Measurements from ENCODE around the gene ITGB1.
A peak's percentile ranks its signal among the peaks of the same experiment; 100 is the strongest.
"Not testable (repeated sequence)": the region's sequence is repeated elsewhere in the genome, so short reads cannot be mapped to it uniquely, and the experiment has no call there.

Gene ITGB1

DNA sequence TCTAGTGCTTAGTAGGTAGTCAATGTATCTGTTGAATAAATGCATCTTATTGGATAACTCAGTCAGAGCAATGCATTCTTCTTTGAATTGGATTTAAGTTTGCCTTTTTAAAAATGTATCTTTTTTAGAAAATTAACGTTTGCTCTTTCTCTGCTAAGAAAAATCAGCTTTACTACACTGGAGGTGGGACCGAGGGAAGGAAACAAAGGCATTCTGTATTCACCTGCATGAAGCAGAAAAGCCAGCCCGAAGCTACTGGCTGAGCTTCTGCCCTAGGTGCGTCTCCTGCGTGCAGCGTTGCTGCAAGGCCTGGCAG lies 22.2 kb upstream of the ITGB1 start:
- no peak for DNase-seq

DNA sequence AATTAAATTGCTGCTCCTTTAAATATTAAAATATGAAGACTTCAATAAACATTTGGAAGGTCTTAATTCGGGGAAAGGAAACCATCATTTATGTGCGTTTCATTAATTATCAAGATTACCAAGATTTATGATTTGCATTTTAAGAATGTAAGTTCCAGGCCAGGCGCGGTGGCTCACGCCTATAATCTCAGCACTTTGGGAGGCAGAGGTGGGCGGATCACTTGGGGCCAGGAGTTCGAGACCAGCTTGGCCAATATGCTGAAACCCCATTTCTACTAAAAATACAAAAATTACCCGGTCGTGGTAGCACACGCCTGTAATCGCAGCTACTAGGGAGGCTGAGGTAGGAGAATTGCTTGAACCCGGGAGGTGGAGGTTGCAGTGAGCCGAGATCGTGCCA lies 21.7 kb upstream of the ITGB1 start:
- not testable (repeated sequence) for DNase-seq

DNA sequence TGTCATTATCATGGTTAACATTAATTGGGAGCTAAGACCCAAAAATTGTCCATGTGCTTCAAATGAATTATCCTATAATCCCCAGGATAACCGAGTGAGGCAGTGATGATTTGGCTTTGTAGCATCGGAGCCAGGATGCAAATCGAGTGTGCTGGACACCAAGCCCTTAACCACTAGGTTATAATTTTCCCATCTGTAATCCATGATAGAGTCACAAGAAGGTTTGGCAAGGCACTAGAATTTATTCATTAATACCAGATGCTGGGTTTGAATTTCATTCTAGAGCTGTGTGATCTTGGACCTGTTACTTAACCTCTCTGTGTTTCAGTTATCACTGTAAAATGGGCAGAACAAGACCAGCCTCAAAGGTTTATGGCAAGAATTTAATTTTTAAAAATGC lies 21.0 kb upstream of the ITGB1 start:
- DNase-seq, result no peak

DNA sequence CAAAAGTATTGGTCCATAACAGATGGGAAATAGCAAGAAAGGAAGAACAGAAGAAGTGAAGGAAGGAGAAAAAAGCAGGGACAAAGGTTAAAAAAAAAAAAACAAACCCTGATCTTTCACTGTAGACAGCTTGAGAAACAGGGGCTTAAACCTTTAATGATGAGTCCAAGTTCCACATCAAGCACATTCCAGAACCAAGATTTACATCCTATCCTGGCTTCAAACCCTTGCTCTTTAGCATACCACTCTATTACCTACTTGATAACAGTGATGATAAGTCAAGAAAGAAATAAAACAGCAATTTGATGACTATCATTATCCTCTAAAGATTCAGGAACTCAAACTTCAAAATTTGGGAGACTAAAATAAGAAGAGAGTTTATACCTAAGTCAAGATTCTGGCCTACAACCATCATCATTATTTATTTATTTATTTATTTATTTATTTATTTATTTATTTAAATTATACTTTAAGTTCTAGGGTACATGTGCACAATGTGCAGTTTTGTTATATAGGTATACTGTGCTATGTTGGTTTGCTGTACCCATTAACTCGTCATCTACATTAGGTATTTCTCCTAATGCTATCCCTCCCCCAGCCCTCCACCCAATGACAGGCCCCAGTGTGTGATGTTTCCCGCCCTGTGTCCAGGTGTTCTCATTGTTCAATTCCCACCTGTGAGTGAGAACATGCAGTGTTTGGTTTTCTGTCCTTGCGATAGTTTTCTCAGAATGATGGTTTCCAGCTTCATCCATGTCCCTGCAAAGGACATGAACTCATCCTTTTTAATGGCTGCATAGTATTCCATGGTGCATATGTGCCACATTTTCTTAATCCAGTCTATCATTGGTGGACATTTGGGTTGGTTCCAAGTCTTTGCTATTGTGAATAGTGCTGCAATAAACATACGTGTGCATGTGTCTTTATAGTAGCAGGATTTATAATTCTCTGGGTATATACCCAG lies 20.1 kb upstream of the ITGB1 start:
- DNase-seq, result not testable (repeated sequence)

DNA sequence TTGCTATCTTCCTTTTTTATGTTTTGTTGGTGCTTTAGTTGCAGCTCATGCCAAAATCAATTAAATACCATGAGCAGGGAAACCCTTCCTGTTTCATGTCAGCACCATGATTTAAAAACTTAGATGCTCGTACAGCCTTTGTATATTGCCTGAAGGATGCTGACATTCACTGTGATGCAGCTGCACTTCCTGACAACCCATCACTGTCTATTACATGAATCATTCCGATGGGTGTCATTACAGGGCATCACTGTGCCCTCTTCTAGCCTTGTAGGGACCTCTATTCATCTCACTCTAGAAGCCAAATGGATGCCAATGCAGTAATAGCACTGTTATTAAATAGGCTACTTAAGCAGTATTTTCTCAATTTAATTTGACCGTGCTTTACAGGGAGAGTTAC lies 18.3 kb upstream of the ITGB1 start:
- DNase-seq, result no peak

DNA sequence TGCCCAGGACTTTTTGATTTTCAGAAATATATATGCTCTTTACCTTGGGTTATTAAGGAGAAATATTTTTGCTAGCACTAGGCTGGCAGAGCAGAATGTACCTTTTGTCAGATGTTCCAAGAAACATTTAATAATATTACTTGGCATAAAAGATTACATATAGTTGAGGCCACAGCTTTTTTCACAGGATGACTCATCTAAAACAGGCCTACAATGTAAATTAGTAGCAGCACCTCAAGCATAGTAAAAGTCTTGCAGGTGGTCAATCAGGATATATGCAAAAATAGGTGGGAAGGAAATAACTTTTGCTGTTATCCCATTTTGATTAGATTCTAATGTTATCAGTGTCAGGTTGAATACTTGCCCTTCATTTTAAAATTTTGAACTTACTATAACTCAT lies 14.9 kb upstream of the ITGB1 start:
- no peak for DNase-seq

DNA sequence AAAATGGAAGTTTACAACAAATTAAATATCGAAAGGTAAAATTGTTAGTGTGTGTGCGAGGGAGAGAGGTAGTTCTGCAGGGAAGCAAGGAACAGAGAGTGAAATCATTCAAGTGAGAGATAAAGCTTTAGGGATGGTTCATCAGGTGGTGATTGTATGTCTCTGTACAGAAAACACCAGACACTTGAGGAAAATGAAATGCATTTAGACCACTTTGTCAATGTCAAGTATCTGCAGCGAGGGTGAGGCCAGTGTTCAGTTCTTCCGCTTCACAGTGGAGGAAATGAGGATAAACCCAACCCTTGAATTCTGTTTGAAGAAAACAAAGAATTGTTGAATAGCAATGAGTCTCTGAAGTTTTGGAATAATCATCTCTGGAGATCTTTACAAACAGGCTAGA lies 14.4 kb upstream of the ITGB1 start:
- DNase-seq, result no peak

DNA sequence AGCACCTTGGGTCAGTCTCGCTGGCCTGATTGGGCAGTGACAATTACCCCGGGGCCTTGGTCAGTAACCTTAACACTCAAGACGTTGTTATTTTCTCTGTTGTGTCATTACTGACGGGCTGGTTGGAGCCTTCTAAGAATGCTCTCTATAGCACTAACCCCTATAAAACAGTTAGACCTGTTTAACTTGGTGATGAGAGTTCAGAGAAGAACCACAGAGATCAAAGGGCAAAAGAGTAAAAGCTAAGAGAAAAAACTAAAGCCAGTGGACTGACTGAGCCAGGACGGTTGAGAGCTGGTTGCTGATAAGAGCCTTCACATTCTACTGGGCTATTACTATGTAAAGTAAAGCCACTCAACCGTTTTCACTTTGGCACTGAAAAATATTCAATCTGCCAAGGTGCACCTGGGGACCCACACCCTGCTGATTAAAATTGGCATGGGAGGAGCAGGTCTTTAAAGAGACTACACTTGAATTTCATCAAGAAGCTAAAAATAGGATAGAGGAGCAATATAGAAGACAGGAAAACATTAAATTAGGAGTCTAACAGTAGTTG lies 13.6 kb upstream of the ITGB1 start:
- DNase-seq, result no peak

DNA sequence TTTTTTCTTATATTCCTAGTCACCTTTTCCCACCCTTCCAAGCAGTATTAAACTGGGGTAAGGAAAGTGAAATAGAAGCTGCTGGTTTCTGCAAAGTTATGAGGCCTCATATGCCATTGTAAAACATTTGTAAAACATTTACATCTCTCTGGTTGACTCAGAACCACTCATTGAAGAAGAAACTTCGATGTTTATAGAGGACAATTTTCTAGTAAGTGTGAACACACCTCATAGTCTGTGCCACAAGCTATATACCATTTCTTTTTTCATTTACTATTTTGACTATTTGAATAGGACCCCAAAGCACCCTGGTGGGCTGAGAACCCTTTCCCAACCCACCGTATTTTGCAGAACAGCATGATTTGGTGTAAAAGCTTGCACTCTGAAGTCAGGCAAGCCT lies 12.9 kb upstream of the ITGB1 start:
- DNase-seq, result no peak

DNA sequence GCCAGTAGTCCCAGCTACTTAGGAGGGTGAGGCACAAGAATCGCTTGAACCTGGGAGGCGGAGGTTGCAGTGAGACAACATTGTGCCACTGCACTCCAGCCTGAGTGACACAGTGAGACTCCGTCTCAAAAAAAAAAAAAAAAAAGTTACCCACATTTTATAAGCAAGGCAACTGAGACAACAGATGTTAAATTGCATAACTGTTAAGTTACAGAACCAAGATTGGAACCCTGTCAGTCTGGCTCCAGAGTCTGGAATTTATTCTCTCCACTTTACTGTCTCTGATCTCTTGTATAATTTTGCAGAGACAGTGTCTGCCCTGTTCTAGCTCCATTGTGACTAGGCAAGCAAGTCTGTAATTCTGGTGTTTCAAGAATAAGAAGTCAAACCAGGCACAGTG lies 6.2 kb upstream of the ITGB1 start:
- no peak for DNase-seq

DNA sequence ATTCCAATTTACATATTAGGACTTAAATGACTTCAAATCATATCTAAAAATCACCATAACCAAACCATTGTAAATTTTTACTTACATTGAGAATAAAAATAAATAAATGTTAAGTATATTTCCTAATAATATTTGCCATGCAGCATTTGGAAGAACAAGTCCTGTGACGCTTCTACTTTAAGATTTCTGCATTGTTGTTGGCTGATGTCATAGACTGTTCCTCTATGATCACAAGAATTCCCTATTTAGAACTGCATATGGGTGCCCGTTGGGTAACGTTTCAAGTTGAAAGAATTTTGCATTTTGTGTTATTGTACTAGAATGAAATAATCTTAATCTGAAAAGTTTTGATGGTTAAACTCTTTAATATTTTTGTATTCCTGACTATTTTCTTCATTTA lies 5.1 kb upstream of the ITGB1 start:
- DNase-seq, result no peak

DNA sequence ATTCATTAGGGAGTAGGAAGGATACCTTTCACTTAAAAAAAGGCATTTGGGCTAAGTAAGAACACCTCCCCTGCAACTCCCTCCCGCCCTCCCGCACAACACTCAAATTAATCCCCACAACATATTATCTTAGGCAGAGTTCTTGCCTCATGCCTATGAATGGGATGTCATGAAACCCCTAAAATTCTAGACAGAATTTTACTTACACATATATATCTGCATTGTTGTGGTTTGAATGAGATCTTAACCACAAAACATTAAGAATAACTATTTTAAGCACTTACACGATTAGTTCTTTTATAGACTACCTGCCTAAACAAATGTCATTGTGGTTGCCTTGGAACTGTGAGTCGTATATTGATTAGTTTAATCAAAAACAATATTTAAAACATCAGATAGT lies 4.5 kb upstream of the ITGB1 start:
- no peak for DNase-seq

DNA sequence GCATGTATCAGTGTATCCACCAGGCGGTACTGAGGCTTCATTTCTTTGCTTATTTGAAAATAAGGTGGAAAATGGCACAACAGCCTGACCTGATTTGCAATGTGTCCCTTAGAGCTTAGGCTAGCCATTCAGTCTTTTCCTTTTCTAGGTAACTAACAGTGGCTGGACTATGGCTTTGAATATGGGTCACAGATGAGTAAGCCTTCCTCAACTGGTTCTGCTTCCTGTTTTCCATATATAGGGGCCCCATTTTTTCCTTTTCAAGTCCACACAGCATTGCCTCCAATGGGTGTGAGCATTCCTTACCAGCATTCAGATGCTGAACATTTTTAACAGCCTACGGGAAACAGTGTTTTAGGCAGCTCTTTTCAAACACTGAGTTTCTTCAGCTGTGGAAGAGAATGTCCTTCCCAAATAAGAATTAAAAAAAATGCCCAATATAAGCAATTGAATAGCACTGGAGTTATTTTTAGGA lies 3.9 kb upstream of the ITGB1 start:
- no peak for DNase-seq

DNA sequence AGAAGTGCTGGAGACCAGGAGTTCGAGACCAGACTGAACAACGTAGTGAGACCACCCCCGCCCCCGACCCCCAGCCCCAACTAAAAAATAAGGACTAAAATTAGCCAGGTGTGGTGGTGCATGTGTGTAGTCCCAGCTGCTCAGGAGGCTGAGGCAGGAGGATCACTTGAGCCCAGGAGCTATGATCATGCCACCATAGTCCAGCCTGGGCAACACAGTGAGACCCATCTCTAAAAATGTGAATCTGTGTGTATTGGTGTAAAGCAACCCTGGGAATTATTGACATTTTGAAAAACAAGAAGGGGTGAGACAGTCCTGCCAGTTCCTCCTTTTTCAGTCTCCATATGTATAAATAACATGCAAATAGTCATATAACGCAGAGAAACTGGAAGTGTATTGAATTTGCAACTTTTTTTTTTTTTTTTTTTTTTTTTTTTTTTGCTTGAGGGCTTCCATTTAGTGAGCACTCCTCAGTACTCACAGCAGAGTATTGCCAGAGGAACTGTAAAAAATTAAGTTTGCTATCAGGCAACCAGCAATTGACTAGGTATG lies 3.4 kb upstream of the ITGB1 start:
- no peak for DNase-seq

DNA sequence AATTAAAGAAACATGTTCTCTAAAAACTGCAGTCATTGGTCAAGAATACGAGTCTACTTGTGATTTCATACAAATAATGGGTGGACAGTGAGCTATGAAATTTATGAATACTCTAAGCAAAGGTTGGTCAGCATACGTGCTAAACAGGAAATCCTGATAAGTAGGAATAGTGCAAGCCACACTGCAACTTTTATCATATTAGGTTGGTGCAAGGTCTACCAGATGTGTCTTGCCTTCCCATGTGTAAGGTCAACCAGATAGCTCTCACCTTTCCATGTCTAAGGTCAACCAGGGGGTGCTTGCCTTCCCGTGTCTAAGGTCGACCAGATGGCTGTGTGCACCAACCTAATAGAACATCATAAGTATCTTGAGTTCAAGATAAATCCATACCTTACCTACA lies 2.0 kb upstream of the ITGB1 start:
- no peak for DNase-seq

DNA sequence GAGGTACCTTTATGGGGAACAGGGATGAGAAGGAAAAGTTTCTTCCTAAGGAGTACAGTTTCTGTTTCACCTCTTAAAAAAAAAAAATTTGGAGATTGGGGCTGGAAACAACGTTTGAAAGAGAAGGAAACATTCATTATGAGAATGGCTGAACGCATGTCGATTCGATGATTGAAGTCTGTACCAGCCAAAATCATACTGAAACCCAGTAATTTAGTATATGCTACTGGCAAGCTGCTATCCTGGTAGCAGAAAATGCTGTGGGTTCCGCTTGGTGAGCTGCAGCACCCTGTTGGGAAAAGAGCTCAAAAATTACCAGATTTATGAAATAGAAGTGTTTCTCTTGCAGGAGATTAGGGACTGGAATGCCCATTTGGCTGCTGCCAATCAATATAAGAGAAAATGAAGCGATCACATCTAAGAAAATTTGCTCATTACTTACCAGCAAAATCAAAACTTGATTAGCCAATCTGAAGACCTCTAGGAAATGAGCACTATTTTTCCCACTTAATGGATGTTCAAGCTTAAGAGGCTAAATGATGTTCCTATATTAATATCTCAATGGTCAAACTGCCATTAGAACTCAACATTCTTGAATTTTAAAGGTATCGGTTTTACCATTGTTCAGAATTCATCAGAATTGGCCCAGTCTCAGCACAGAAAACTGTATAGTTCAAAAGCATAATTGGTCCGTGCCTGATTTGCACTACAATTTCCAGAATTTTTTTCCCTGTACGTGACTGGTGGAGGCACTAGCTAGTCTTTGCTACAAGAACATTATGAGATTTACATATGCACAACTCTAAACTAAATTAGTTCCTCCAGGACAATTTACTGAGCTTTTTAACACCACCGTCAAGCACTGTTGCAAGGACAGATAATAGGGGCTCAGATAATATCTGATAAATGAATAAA lies 1.2 kb upstream of the ITGB1 start:
- DNase-seq, result no peak

DNA sequence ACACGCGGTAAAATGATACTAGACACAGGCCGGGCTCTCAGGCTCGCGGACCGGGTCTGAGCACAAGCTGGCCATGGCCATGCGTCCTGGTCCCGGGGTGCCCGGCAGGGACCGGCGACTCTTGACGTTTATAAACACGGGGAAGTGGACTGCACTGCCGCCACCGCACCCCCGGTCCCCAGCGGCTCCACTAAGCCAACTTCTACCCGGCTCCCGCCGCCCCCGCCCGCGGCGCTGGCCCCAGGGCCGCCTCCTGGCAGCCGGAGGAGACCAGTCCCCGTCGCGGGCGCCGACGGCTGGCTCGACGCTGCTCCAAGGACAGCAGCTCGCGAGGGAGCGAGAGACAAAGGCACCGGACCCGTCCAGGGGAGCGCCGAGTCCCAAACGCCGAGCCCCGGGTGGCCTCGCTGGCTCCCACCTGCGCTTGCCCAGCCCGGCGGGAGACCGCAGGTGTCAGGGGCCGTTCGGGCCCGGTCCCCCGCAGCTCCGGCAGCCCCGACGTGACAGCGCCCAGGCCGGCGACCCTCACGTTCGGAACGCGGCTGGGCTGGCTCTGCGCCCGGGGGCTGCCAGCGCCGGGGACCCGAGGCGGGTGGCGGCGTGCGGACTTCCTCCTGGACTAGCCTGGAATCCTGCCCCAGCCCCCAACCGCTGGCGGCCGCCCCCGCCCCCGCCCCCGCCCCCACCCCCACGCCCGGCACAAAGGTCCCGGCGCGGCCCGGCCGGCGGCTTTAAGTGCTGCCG lies 517 bp downstream of the ITGB1 start:
- DNase-seq, result peak; percentile 38

DNA sequence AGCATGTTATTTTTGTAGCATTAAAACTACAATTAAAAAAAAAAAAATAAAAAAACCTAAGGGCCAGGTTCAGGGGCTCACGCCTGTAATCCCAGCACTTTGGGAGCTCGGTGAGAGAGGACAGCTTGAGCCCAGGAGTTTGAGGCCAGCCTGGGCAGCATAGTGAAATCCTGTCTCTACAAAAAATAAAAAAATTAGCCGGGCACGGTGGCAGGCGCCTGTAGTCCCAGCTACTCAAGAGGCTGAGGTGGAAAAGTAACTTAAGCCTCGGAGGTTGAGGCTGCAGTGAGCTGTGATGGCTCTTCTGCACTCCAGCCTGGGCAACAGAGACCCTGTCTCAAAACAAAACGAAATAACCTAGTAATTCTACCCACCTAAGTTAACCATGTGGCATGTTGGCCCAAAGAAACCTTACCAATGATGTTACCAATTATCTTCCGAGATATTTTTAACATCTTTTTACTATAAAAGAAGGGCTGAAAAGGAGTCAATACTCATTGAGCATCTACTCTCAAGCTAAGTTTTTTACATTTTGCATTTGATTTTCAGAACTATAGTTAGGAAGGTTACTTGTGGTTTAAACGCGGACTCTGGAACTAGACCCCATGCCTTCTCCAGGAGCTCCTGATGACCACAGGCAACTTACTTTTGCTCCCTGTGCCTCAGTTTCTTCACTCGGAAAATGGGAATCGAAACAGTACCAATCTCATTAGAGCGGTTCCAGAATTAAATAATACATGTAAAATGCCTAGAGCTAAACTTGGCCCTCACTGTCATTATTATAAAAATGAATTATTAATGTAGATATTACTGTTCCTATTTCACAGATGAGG lies 1.4 kb downstream of the ITGB1 start:
- DNase-seq, result no peak

DNA sequence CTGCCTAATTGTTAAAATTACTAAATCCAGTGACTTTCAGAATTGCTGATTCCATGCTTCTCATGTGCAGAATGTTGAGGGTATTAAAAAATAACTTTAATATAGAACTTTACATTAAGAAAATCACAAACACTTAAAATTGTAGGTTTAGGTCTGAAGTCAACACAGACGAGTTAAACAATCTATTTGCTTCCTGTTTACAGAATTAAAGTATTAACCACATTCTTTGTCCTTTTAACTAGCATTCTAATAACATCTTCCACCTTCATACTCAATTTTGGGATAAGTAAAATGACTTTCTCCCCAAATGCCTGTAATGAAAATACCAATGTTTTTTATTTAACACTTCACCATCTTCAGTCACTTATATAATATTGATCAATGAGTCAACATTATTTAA lies 2.2 kb downstream of the ITGB1 start:
- DNase-seq, result no peak

DNA sequence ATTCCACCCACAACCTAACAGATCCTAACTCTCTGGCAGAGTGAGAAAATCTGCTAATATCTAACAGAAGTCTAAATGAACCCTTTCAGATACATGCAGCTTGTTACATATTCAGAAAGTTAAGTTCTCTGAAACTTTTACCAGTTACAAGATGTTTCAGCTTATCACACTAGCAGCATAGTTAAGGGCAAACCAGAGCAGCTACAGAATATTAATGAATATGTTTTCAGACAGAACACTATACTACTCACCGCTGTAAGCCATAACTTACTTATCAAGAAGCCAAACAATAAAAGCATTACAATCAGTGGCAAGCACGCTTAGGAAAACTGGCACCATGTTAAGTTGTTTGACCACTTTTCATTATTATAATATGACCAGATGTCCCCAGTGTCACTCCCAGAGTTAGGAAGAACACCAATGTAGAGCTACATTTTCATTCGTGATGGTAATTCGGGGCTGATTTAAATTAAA lies 2.7 kb downstream of the ITGB1 start:
- no peak for DNase-seq

DNA sequence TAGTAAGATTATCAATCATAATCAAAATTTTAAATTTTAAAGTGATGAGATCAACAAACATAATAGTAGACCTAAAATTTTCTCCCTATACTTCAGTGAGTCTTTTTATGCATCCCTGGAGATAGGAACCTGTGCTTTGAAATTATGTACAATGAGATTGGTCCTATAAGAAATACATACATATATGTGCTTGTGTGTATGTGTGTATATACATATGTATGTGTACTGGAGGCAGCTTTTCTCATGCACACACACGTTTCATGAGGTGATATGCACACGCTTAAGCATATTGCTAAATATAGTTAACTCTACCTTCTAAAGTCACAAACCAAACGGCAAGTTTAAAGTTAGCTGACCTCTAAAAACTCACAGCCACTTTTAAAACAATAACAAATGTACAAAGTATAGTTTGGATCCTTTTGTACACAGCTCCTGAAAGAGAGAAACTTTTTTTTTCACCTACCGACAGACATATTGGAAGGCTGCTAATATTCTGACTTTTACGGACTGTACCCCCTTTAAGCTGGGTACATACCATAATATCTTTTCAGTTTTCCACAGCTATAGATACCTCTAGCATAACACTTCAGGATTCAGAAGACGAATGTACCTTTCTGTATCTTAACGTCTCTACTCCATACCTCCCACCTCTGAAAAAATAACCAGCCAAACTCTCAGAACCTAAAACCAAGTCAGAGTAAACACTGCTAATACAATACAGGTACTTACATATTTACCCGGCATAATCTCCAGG lies 3.3 kb downstream of the ITGB1 start:
- no peak for DNase-seq

All from CD4-positive, alpha-beta T cell treated with Interleukin-10 for 1 hour (primary cell).